Skeletal muscle tissue (tissue), 4 donors: ENCODE measurements around the gene UBE2I. TPM values are rescaled to one million over a fixed set of nuclear protein-coding genes. Genes with fewer than 3 reads are reported as not detected.

Experiments
- H3K27ac ChIP-seq: one replicate; pipeline ENCODE4 v1.7.0; 2013; ENCODE audit warnings: mild to moderate bottlenecking, low read depth, low read length, inconsistent platforms
- H3K27me3 ChIP-seq, 3 donors: one replicate each; pipeline ENCODE4 v1.7.0; 2013; ENCODE audit warnings: low read length in 3 of 3; ENCODE audit not compliant: control insufficient read depth in 3 of 3, insufficient read depth in 3 of 3
- H3K36me3 ChIP-seq, 3 donors: one replicate each; pipeline ENCODE4 v1.7.0; 2013; ENCODE audit warnings: low read length in 3 of 3; ENCODE audit not compliant: control insufficient read depth in 3 of 3, insufficient read depth in 3 of 3
- H3K4me1 ChIP-seq, 3 donors: one replicate each; pipeline ENCODE4 v1.7.0; 2013; ENCODE audit warnings: low read length in 3 of 3, mild to moderate bottlenecking in 3 of 3; ENCODE audit not compliant: control insufficient read depth in 3 of 3, insufficient read depth in 3 of 3
- H3K4me3 ChIP-seq, 3 donors: one replicate each; pipeline ENCODE4 v1.7.0; 2013; ENCODE audit warnings: low read length in 3 of 3
- H3K9ac ChIP-seq, 3 donors: one replicate each; pipeline ENCODE4 v1.7.0; 2013; ENCODE audit warnings: low read length in 3 of 3, mild to moderate bottlenecking in 3 of 3, moderate library complexity in 2 of 3, low read depth in 1 of 3
- H3K9me3 ChIP-seq, 3 donors: one replicate each; pipeline ENCODE4 v1.7.0; 2013; ENCODE audit warnings: low read length in 3 of 3; ENCODE audit not compliant: control insufficient read depth in 3 of 3
- total RNA-seq: library from RNA; depleted of rRNA; stranded (reverse); fragments of >200 nt; gene quantifications from one replicate; pipeline ENCODE4 v1.2.3, GENCODE V29; 2014
- donor health status: Osteomylitis.

UBE2I gene
- total RNA-seq, 1 donor from 2014 or later = 35.0 TPM

DNA sequence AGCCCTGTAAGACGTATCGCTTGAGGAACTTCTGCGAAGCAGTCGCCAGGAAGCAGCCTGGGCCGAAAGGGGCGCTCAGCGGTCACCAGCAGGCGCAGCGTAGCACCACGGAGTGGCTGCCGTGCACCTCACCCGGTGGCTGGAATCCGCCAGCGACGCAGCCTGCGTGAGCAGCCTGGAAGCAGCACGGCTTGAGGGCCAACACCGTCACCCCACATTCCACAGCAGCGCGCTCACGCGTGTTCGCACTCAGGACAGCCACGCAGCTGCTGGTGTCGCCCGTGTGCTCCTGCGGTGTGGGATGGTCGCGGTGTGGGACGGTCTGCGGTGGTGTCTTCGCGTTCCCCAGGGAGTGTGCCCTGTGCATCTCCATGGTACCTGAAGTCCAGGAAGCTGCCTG, 9.6 kb downstream of the UBE2I start:
- Histone ChIP-seq H3K4me3 (no peak overlapping the region), H3K27me3 (no peaks in the 10 kb centered on the region), H3K9me3 (no peaks in the 10 kb centered on the region), H3K27ac (no peak overlapping the region), H3K36me3 (peaks cover 70 to 78% (median 76%) of the 10 kb centered on the region in 3 donors), H3K4me1 (peaks cover 0 to 6% (median 0%) of the 10 kb centered on the region in 3 donors), H3K9ac (no peak overlapping the region)

DNA sequence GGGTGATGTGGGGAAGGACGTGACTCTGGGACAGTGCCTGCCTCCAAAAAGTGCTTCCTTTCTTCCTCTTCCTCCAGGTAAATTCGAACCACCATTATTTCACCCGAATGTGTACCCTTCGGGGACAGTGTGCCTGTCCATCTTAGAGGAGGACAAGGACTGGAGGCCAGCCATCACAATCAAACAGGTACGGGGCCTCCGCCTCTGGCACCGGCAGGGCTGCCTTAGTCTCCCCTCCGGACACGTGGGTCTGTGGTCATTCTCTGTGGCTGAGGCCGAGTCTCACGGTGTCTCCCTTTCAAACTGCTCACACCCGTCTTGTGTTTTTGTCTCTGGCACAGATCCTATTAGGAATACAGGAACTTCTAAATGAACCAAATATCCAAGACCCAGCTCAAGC, 10.7 kb downstream of the UBE2I start:
- Histone ChIP-seq H3K4me3 (no peak overlapping the region), H3K9me3 (no peaks in the 10 kb centered on the region), H3K27ac (no peak overlapping the region), H3K9ac (no peak overlapping the region), H3K27me3 (no peaks in the 10 kb centered on the region), H3K4me1 (no peaks in the 10 kb centered on the region), H3K36me3 (peaks cover 70 to 79% (median 73%) of the 10 kb centered on the region in 3 donors)

DNA sequence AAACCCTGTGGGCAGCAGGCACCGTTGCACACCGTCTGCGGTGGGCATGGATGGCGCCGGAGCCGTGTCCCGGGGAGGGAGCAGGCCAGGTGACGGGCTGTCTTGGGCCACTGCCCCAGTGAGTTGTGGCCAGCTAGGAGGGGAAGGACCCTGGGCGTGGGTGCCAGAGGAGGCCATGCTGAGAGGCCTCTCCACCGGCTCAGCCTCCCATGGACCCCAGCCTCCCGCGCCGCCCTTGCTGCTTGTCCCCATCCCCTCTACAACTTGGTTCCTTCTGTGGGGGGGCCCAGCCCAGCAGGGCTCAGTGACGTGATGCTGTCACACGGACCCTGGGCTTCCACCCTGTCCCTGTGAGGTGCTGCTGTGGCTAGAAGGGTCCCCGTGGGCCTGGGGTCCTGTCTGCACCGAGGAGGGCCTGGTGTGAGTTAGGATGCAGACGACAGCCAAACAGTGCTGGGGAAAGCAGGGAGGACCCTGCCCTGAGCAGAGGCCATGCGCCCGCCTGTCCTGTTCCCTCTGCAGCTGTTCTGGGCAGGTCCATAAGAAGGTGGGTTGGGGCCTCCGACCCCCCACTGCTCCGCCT, 11.3 kb downstream of the UBE2I start:
- peaks cover 0 to 2% (median 0%) of the 10 kb centered on the region in 3 donors for H3K4me1 ChIP-seq
- H3K27ac ChIP-seq = no peak overlapping the region
- H3K9me3 ChIP-seq = no peaks in the 10 kb centered on the region
- no peaks in the 10 kb centered on the region for H3K27me3 ChIP-seq
- no peak overlapping the region for H3K9ac ChIP-seq
- H3K36me3 ChIP-seq = peaks cover 67 to 78% (median 73%) of the 10 kb centered on the region in 3 donors
- H3K4me3 ChIP-seq = no peak overlapping the region

DNA sequence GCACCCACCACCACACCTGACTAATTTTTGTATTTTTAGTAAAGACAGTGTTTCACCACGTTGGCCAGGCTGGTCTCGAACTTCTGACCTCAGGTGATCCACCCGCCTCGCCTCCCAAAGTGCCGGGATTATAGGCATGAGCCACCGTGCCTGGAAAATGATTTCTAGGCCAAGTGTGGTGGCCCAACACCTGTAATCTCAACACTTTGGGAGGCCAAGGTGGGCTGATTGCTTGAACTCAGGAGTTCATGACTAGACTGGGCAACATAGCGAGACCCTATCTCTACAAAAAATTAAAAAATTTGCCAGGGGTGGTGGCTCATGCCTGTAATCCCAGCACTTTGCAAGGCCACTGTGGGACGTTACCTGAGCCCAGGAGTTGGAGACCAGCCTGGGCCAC, 13.0 kb downstream of the UBE2I start:
- Histone ChIP-seq H3K4me1 (peaks cover 0 to 2% (median 0%) of the 10 kb centered on the region in 3 donors), H3K9me3 (no peaks in the 10 kb centered on the region), H3K27me3 (no peaks in the 10 kb centered on the region), H3K27ac (no peak overlapping the region), H3K36me3 (peaks cover 53 to 63% (median 61%) of the 10 kb centered on the region in 3 donors), H3K9ac (no peak overlapping the region), H3K4me3 (no peak overlapping the region)

DNA sequence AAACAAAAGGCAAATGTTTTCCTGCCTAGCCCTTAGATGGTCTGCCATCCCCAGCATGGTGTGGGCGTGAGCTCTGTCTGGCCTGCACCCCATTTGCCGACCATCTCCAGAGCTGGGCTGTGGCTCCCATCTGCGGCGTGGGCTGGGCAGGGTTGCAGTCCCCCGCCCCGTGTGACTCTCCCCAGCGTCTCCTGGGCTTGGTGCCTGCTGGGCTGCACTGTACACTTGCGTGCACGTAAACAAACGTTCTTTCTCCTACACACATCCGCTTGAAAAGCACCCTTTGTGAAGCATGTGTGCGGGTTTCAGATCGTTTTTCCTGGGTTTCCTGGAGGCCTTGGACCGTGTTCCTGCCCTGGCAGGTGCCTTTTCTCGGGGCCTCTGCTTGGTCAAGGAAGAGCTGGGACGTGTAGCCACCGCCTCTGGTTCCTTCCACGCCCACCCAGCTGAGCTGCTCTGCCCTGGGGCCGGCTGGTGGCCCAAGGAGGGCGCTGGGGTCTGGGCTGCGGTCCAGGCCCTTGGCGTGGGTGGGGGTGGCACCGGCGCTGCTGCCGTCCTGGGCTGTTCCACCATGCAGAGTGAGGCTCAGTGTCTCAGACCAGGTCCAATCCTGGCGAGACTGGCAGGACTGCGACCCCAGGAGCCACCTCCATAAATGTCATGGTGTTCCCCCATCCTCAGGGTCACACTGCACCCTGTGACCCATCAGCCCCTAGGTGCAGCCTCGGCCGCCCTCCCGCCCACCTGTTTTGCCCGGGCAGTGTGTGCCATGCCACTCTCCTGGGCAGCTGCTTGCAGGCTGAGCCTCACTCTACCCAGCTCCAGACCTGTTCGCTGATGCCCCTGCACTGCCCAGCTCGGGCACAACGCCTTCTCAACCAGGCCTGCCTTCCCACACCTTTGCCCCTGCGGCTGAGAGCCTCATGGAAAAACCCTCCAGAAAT, 14.1 kb downstream of the UBE2I start:
- H3K36me3 ChIP-seq = peaks cover 43 to 52% (median 50%) of the 10 kb centered on the region in 3 donors
- H3K9ac ChIP-seq = no peak overlapping the region
- H3K9me3 ChIP-seq = no peaks in the 10 kb centered on the region
- H3K27me3 ChIP-seq = no peaks in the 10 kb centered on the region
- peaks cover 0 to 2% (median 0%) of the 10 kb centered on the region in 3 donors for H3K4me1 ChIP-seq
- H3K4me3 ChIP-seq = no peak overlapping the region
- H3K27ac ChIP-seq = no peak overlapping the region

DNA sequence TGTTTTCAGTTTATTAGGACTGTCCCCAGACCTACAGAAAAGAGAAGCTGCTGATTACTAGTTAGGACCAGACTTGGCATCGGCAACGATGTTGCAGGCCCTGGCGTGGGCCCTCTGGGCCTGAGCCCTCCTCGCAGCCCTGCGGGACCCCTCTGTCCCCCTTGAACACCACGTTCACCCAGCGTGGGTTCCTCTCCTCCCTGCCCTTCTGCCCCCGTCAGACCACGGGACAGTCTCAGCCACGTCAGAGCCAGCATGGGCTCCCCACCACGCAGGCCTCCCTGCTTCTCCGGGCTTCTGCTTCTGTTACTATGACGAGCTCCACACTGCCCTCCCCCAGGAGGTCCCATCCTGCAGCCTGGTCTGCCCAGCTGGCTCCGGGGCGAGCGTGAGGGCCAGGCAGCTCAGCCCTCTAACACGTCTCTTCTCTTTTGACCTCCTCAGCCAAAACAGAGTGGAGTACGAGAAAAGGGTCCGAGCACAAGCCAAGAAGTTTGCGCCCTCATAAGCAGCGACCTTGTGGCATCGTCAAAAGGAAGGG, 14.9 kb downstream of the UBE2I start:
- Histone ChIP-seq H3K9me3 (no peaks in the 10 kb centered on the region), H3K36me3 (peaks cover 38 to 45% (median 44%) of the 10 kb centered on the region in 3 donors)

DNA sequence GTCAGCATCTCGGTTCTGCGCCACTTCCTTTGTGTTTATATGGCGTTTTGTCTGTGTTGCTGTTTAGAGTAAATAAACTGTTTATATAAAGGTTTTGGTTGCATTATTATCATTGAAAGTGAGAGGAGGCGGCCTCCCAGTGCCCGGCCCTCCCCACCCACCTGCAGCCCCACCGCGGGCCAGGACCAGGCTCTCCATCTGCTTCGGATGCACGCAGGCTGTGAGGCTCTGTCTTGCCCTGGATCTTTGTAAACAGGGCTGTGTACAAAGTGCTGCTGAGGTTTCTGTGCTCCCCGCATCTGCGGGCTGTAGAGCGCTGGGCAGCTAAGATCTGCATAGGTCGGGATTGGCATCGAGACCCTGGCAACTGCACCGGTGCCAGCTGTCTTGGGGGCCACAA, 15.8 kb downstream of the UBE2I start:
- Histone ChIP-seq H3K9ac (no peak overlapping the region), H3K9me3 (no peaks in the 10 kb centered on the region), H3K4me3 (no peak overlapping the region), H3K4me1 (peaks cover 0 to 2% (median 0%) of the 10 kb centered on the region in 3 donors), H3K27me3 (peaks cover 0 to 4% (median 0%) of the 10 kb centered on the region in 3 donors), H3K27ac (no peak overlapping the region), H3K36me3 (peaks cover 29 to 37% (median 35%) of the 10 kb centered on the region in 3 donors)

More for the DNA sequence above, 14.9 kb downstream of the UBE2I start:
- Histone ChIP-seq H3K4me3 (no peak overlapping the region), H3K4me1 (peaks cover 0 to 2% (median 0%) of the 10 kb centered on the region in 3 donors), H3K27me3 (no peaks in the 10 kb centered on the region), H3K9ac (no peak overlapping the region), H3K27ac (no peak overlapping the region)

DNA sequence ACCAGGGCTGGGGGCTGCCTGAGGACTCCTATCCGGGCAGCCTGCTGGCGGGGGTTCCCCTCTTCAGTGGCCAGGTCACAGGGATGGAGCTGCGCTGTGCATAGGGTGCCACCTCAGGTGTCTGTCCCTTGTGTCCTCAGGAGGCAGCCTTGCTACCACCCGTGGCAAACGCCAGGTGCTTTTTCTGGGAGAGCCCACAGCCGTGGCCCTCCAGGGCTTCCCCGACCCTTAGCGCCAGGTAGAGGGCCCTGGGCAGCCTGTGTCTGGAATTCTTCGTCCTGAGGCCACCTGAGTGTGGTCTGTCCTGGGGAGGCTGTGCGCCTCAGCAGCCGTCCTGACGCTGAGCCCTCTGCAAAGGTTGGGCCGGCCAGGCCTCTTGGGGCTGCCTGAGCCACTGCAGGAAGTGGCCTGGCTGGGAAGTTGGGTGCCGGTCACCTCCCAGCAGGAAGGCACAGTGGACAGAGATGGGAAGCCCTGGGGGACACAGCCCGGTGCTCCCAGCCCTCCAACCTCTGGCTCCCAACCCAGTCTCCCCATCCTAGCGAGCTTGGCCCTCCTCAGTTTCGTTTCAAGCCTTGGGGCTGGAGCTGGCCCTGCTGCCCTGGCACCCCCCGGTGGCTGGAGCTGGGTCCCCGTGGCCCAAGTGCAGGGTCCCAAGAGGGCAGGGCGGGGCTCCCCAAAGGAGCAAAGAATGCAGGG, 16.4 kb downstream of the UBE2I start:
- H3K4me3 ChIP-seq = no peak overlapping the region
- no peak overlapping the region for H3K9ac ChIP-seq
- peaks cover 0 to 2% (median 0%) of the 10 kb centered on the region in 3 donors for H3K4me1 ChIP-seq
- peaks cover 23 to 31% (median 30%) of the 10 kb centered on the region in 3 donors for H3K36me3 ChIP-seq
- peaks cover under 1 to 9% (median under 1%) of the 10 kb centered on the region in 3 donors for H3K27me3 ChIP-seq
- no peak overlapping the region for H3K27ac ChIP-seq
- peaks cover 0 to 2% (median 0%) of the 10 kb centered on the region in 3 donors for H3K9me3 ChIP-seq

DNA sequence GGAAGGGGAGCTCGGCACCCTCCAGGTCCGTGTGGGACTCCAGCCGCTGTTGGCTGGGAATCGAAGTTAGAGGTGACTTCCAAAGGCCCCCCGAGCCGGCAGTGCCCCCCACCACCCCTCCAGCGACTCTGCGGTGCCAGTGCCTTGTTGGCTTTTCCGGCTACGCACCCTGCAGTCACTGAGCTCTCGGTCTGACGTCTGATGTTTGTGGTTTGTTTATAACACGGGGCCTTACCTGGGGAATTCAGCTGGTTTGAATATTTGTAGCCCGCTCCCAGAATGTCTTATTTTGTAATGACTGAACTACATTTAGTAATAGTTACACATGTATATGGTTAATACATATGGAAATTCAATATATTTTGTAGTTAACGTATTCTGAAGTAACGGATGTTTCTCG, 17.0 kb downstream of the UBE2I start:
- no peak overlapping the region for H3K27ac ChIP-seq

More for the DNA sequence above, 17.0 kb downstream of the UBE2I start:
- no peak overlapping the region for H3K9ac ChIP-seq
- H3K4me1 ChIP-seq = peaks cover 1 to 3% (median 2%) of the 10 kb centered on the region in 3 donors
- peaks cover 0 to 2% (median 0%) of the 10 kb centered on the region in 3 donors for H3K9me3 ChIP-seq
- no peak overlapping the region for H3K4me3 ChIP-seq
- H3K36me3 ChIP-seq = peaks cover 17 to 27% (median 27%) of the 10 kb centered on the region in 3 donors
- peaks cover 6 to 15% (median 6%) of the 10 kb centered on the region in 3 donors for H3K27me3 ChIP-seq
